Skeletal muscle tissue (tissue), 4 donors: Measurements from ENCODE around the gene CYP11A1. TPM values are rescaled to one million over a fixed set of nuclear protein-coding genes. Genes with fewer than 3 reads are reported as not detected.

Experiments used
- H3K27ac ChIP-seq: one replicate; pipeline ENCODE4 v1.7.0; 2013; ENCODE audit warnings: mild to moderate bottlenecking, low read depth, low read length, inconsistent platforms
- H3K27me3 ChIP-seq, 3 donors: one replicate each; pipeline ENCODE4 v1.7.0; 2013; ENCODE audit warnings: low read length in 3 of 3; ENCODE audit not compliant: control insufficient read depth in 3 of 3, insufficient read depth in 3 of 3
- H3K36me3 ChIP-seq, 3 donors: one replicate each; pipeline ENCODE4 v1.7.0; 2013; ENCODE audit warnings: low read length in 3 of 3; ENCODE audit not compliant: control insufficient read depth in 3 of 3, insufficient read depth in 3 of 3
- H3K4me1 ChIP-seq, 3 donors: one replicate each; pipeline ENCODE4 v1.7.0; 2013; ENCODE audit warnings: low read length in 3 of 3, mild to moderate bottlenecking in 3 of 3; ENCODE audit not compliant: control insufficient read depth in 3 of 3, insufficient read depth in 3 of 3
- H3K4me3 ChIP-seq, 3 donors: one replicate each; pipeline ENCODE4 v1.7.0; 2013; ENCODE audit warnings: low read length in 3 of 3
- H3K9ac ChIP-seq, 3 donors: one replicate each; pipeline ENCODE4 v1.7.0; 2013; ENCODE audit warnings: low read length in 3 of 3, mild to moderate bottlenecking in 3 of 3, moderate library complexity in 2 of 3, low read depth in 1 of 3
- H3K9me3 ChIP-seq, 3 donors: one replicate each; pipeline ENCODE4 v1.7.0; 2013; ENCODE audit warnings: low read length in 3 of 3; ENCODE audit not compliant: control insufficient read depth in 3 of 3
- total RNA-seq: library from RNA; depleted of rRNA; stranded (reverse); fragments of >200 nt; gene quantifications from one replicate; pipeline ENCODE4 v1.2.3, GENCODE V29; 2014
- donor health status: Osteomylitis.

Gene CYP11A1
- total RNA-seq, 1 donor from 2014 or later = 0.52 TPM

DNA sequence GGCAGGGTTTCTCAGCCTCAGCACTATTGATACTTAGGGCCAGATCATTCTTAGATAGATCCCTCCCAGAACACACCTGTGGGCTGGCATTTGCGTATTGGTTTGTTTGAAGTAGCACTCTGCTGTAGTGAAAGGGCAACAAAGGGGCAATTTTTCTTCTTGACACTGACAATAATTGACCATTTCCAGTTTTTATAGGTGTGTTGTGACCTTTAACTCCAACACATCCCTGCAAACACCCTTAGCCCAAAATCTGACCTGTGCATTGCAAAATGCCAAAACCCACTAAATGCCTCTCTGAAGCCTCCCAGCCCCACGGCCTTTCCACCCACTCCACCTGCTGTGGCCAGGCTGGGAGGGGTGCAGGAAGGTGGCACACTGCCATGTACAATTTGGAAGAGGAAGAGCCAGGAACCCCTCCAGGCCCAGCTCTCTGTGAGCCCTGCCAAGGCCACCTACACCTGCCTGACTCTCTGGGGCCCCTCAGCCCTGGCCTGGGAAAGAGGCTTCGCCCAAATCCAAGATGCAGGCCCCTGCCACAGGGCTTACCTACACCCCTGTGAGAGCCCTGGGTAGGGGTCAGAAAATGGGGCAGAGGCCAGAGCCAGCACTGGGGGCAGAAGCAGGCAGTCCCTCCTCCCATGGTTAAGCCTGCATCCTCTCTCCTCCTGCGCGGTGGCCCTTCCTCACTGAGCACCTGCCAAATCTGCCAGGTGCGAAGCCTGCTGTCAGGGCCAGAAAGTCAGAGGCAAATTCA is 9.6 kb upstream of the CYP11A1 start:
- peaks cover 0 to 3% (median 0%) of the 10 kb centered on the region in 3 donors for H3K27me3 ChIP-seq
- H3K36me3 ChIP-seq = no peaks in the 10 kb centered on the region
- no peak overlapping the region for H3K9ac ChIP-seq
- no peak overlapping the region for H3K27ac ChIP-seq
- no peak overlapping the region for H3K4me3 ChIP-seq
- H3K4me1 ChIP-seq = peaks cover 16 to 19% (median 17%) of the 10 kb centered on the region in 3 donors
- H3K9me3 ChIP-seq = no peaks in the 10 kb centered on the region

DNA sequence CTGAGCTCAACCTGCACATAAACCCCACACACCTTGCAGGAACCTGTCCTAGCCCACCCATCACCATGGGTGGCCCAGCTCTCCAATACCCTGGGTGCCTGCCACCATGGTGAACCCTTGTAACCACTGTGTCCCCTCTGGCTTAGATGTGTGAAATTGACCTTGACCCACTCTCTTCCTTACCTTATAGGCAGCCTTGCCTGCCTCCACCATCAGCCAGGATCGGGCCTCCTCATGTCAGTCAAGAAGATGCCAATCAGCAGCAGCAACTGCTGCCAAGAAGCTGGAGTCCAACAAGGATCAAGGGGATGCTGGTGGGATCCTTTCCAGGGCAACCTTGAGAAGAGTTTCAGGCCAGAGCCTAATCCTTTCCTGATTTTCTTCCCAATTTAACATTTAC is 8.8 kb upstream of the CYP11A1 start:
- Histone ChIP-seq H3K27me3 (peaks cover 0 to 3% (median 0%) of the 10 kb centered on the region in 3 donors), H3K9me3 (no peaks in the 10 kb centered on the region), H3K4me3 (no peak overlapping the region), H3K27ac (no peak overlapping the region), H3K9ac (no peak overlapping the region), H3K4me1 (peaks cover 16 to 19% (median 17%) of the 10 kb centered on the region in 3 donors), H3K36me3 (no peaks in the 10 kb centered on the region)

DNA sequence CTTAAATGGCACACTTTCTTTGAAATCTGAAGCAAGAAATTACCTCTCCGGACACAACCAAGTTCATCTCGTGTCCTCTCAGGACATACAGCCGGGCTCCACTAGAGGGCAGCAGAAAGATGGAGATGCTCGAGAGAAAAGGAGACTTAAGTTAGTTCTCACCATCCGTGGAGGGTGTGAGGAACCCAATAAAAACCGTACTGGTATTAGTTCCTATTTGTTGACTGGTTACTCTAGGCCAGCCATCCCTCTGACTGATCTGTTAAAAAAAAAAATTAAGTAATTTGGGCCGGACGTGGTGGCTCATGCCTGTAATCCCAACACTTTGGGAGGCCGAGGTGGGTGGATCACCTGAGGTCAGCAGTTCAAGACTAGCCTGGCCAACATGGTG is 7.9 kb upstream of the CYP11A1 start:
- no peaks in the 10 kb centered on the region for H3K36me3 ChIP-seq
- H3K9me3 ChIP-seq = no peaks in the 10 kb centered on the region
- no peak overlapping the region for H3K27ac ChIP-seq
- H3K9ac ChIP-seq = no peak overlapping the region
- H3K4me1 ChIP-seq = peaks cover 16 to 19% (median 17%) of the 10 kb centered on the region in 3 donors
- H3K27me3 ChIP-seq = peaks cover 0 to 3% (median 0%) of the 10 kb centered on the region in 3 donors
- no peak overlapping the region for H3K4me3 ChIP-seq

DNA sequence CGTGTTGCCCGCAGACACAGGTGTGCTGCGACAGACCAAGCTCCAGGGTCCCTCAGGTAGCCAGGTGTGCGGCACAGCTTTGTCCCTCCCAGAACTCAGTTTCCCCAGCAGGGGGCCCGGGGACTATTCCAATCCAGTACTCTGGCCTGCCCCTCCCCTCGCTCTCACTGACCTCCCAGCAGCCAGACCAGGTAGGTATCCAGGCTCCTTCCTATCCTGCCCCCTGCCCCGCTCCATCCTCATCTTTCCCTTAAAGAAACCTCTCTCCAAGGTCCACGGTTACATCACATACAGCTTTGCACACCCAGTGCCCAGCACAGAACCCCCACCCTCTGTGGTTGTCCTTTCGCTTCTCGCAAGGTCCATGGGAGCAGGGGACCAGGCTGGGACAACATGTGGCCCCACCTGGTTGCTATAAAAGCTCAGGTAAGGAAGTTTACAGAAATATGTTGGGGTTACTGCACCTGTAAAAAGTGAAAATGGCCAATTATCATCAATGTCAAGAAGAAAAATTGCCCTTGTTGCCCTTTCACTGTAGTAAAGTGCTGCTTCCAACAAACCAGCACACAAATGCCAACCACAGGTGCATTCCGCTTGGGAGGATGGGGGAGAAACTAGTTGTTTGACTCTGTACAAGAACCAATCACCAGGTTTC is 7.3 kb upstream of the CYP11A1 start:
- Histone ChIP-seq H3K9me3 (no peaks in the 10 kb centered on the region), H3K4me1 (peaks cover 16 to 19% (median 17%) of the 10 kb centered on the region in 3 donors), H3K27me3 (peaks cover 0 to 3% (median 0%) of the 10 kb centered on the region in 3 donors), H3K9ac (peak overlapping the region in 1 of 3 donors; percentile 54), H3K4me3 (peak overlapping the region; percentile 43 to 80 (median 65)), H3K27ac (no peak overlapping the region), H3K36me3 (no peaks in the 10 kb centered on the region)

DNA sequence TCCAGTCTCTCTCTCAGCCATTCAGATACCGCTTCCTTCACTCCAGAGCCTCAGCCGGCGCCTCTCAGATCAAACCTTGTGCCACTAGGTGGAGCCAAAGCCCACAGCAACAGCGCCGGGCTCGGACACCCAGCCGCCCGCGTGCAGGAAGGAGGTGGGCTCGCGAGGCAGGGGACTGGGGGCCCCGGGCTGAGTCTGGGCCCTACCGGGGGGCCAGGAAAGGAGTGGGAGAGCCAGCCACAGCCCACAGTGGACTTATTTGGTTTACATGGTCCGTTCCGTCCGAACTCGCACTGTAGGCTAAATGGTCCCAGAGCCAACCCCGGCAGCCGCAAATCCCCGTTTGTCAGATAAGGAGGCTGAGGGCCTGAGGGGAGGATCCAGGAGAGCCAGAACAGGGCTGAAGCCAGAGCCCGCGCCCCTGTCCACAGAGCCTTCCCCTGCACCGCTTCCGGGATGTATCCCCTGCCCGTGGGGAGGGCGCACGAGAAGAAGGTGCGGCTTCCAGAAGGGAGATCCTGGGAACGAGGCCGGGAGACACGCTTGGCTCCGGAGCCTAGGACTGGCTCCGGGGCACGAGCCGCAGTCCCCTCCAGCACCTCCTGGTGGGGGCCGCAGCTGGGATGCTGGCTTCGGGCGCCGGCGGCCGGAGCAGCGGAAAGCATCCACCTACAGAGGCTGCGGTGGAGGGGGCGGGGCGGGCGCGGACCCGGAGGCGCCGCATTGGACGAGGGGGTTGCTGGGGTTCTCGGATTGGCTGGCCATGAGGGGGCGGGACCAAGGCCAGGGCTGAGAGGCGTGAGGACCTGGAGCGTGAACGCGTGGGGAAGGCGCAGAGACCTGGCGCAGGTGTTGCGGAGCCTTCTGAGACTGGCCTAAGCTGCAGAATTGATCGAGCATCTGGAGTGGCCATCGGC is 6.5 kb upstream of the CYP11A1 start:
- Histone ChIP-seq H3K4me3 (peak overlapping the region; percentile 71 to 80 (median 75)), H3K27ac (no peak overlapping the region), H3K9ac (peak overlapping the region in 2 of 3 donors; percentile 59 to 66)

DNA sequence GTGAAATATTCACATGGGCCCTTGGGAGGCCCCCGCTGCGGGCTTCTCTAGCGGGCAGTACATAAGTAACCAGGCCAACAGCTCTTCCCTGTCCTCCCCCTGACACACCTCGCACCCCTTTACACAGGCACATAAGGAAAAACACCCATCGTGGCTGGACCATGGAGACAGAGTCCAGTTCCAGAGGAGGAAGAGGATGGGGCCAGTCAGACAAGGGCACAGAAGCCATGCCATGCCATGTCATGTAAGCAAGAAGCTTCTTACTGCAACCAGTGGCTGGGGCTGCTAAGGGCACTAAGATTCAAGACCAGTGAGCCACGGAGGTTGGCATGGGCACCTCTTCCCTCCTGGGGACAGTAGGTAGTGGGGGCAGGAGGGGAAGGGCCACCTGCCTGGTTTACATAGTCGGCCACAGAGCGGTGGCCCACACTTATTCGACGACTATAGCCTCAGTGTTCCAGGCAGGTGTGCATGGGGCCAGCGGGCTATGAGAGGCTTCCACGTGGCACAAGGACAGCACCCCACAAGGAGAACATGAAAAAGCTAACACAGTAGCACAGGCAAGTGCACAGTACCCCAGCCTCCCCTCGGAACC is 5.7 kb upstream of the CYP11A1 start:
- Histone ChIP-seq H3K9me3 (no peaks in the 10 kb centered on the region), H3K9ac (peak overlapping the region in 1 of 3 donors; percentile 40), H3K27me3 (peaks cover 0 to 3% (median 0%) of the 10 kb centered on the region in 3 donors), H3K27ac (no peak overlapping the region), H3K36me3 (no peaks in the 10 kb centered on the region), H3K4me1 (peaks cover 16 to 19% (median 17%) of the 10 kb centered on the region in 3 donors), H3K4me3 (peak overlapping the region in 1 of 3 donors; percentile 29)

More for the DNA sequence above, 6.5 kb upstream of the CYP11A1 start:
- H3K36me3 ChIP-seq = no peaks in the 10 kb centered on the region
- no peaks in the 10 kb centered on the region for H3K9me3 ChIP-seq
- peaks cover 0 to 3% (median 0%) of the 10 kb centered on the region in 3 donors for H3K27me3 ChIP-seq
- H3K4me1 ChIP-seq = peaks cover 16 to 19% (median 17%) of the 10 kb centered on the region in 3 donors

DNA sequence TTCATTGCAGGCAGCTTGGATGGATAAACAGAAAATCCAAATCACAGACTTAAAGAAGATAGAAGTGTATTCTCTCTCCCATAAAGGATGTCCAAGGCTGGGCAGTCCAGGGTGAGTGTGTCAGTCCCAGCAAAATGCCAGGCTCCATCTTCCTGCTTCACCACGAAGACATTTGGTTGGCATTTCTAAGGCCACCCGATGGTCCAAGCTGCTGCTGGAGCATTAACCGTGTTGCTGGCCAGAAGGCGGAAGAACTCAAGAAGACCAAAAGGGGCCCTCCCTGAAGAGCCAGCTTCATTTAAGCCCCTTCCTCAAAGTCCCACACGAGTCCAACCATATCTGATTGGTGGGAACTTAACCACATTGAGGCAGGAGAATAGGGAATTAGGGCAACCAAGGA is 3.0 kb upstream of the CYP11A1 start:
- Histone ChIP-seq H3K9me3 (no peaks in the 10 kb centered on the region), H3K4me3 (no peak overlapping the region), H3K36me3 (no peaks in the 10 kb centered on the region), H3K4me1 (peaks cover 19 to 22% (median 19%) of the 10 kb centered on the region in 3 donors), H3K27ac (no peak overlapping the region), H3K27me3 (peaks cover 0 to 3% (median 3%) of the 10 kb centered on the region in 3 donors), H3K9ac (no peak overlapping the region)

DNA sequence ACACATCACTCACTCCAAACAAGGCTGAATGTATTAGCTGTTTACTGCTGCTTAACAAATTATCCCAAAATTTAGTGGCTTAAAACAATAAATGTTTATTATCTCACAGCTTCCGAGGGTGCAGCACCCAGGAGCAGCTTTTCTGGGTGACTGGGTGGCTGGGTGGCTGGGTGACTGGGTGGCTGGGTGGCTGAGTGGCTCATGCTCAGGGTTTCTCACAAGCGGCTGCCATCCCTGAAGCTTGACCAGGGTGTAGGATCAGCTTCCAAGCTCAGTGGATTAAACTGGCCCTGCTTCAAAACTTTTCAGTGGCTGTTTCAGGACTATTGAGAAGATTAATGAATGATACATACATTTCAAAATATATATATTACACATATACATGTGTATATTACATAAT is 2.3 kb upstream of the CYP11A1 start:
- H3K4me1 ChIP-seq = peaks cover 18 to 21% (median 18%) of the 10 kb centered on the region in 3 donors
- peaks cover 0 to 3% (median 3%) of the 10 kb centered on the region in 3 donors for H3K27me3 ChIP-seq
- H3K36me3 ChIP-seq = no peaks in the 10 kb centered on the region
- no peaks in the 10 kb centered on the region for H3K9me3 ChIP-seq
- H3K27ac ChIP-seq = no peak overlapping the region
- no peak overlapping the region for H3K9ac ChIP-seq
- no peak overlapping the region for H3K4me3 ChIP-seq

DNA sequence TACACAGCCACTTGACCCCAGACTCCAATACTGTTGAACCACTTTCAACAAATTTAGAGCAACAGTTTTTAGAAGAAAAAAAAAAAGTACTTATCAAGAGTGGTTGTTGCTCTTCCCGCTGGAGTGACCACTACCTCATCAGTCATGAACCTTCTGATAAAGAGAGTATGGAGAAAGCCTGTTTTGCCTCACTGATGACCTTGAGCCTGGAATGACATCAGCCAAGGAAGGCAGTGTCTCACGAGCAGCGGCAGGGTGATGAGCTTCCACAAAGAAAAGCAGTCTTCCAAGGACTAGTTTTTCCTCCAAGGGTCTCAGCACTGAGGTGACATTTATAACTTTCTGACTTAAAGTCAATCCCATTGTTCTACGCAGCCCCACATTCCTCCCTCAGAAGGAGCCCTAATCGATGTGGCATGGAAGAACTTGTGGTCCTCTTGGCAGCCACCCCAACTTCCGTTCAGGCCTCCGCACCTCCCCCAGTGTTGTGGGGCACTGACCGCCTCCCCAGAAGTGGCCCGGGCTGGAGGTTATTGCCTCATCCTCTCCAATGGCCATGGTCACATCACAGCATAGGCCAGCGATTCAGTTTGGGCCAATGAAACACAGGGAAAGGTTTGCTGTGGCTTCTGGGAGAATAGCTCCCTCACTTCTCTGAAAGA is 1.8 kb upstream of the CYP11A1 start:
- Histone ChIP-seq H3K27ac (no peak overlapping the region), H3K9me3 (no peaks in the 10 kb centered on the region), H3K9ac (no peak overlapping the region), H3K4me3 (no peak overlapping the region), H3K27me3 (peaks cover 0 to 3% (median 3%) of the 10 kb centered on the region in 3 donors), H3K4me1 (peaks cover 14 to 16% (median 14%) of the 10 kb centered on the region in 3 donors), H3K36me3 (no peaks in the 10 kb centered on the region)
